OCI-LY7 (cell line): ENCODE measurements around the gene CHCHD6. TPM values are rescaled to one million over a fixed set of nuclear protein-coding genes. Genes with fewer than 3 reads are reported as not detected.

ENCODE experiments used
- BruUV-seq: library from RNA; stranded (reverse); fragments of 400-500 nt; replicated peaks from 2 replicates; lab custom pipeline; 2021; lab: Mats Ljungman, UMichigan
- CTCF ChIA-PET: fragments of 300-600 bp; sonication (Branson Sonifier 250); formaldehyde crosslinking; loops from one replicate; lab custom pipeline; 2022; ENCODE audit warnings: antibody characterized with exemption; ENCODE audit not compliant: unreplicated experiment; lab: Charles Lee
- POLR2A ChIA-PET: fragments of 300-600 bp; sonication (Branson Sonifier 250); formaldehyde crosslinking; loops from one replicate; lab custom pipeline; 2022; ENCODE audit warnings: antibody characterized with exemption; lab: Charles Lee
- DNase-seq: peaks from one replicate; pipeline ENCODE4 v3.0.0-alpha.2; 2015; ENCODE audit warnings: low spot score
- H2AFZ ChIP-seq: fragments of 200-600 bp; sonication (generic), shearing (Covaris generic); 2 replicates; pipeline ENCODE4 v1.6.1; 2014; ENCODE audit warnings: mild to moderate bottlenecking, antibody characterized with exemption, low read length, moderate library complexity
- H3K27ac ChIP-seq: fragments of 200-600 bp; sonication (generic); 2 replicates; pipeline ENCODE4 v1.5.1; 2014; ENCODE audit warnings: mixed run types, low read depth, mild to moderate bottlenecking, moderate library complexity, low read length, inconsistent platforms; ENCODE audit not compliant: poor library complexity, severe bottlenecking
- H3K36me3 ChIP-seq: fragments of 200-600 bp; sonication (generic); 2 replicates; pipeline ENCODE4 v1.6.1; 2014; ENCODE audit warnings: mild to moderate bottlenecking, antibody characterized with exemption, low read length, moderate library complexity, mixed read lengths; ENCODE audit not compliant: insufficient read depth
- H3K4me1 ChIP-seq: fragments of 200-600 bp; sonication (generic); 2 replicates; pipeline ENCODE4 v1.5.1; 2014; ENCODE audit warnings: mild to moderate bottlenecking, low read length; ENCODE audit not compliant: insufficient read depth, poor library complexity, severe bottlenecking
- H3K4me2 ChIP-seq: fragments of 200-600 bp; sonication (generic); 2 replicates; pipeline ENCODE4 v1.6.1; 2014; ENCODE audit warnings: mild to moderate bottlenecking, low read length
- H3K4me3 ChIP-seq: fragments of 200-600 bp; sonication (generic); 2 replicates; pipeline ENCODE4 v1.5.1; 2014; ENCODE audit warnings: mild to moderate bottlenecking, low read depth, low read length; ENCODE audit not compliant: poor library complexity, severe bottlenecking
- H3K79me2 ChIP-seq: fragments of 200-600 bp; sonication (generic); 2 replicates; pipeline ENCODE4 v1.6.1; 2016; ENCODE audit warnings: low read depth, mild to moderate bottlenecking, low read length, moderate library complexity, mixed read lengths; ENCODE audit not compliant: insufficient read depth
- H3K9me2 ChIP-seq: fragments of 200-600 bp; sonication (generic); 2 replicates; pipeline ENCODE4 v1.6.1; 2016; ENCODE audit warnings: mild to moderate bottlenecking, low read length, mixed read lengths; ENCODE audit not compliant: insufficient read depth
- H3K9me3 ChIP-seq: fragments of 200-600 bp; sonication (generic); 2 replicates; pipeline ENCODE4 v1.6.1; 2014; ENCODE audit warnings: mild to moderate bottlenecking, mixed run types, low read length, mixed read lengths
- H4K20me1 ChIP-seq: fragments of 200-600 bp; sonication (generic); 2 replicates; pipeline ENCODE4 v1.6.1; 2014; ENCODE audit warnings: mild to moderate bottlenecking, antibody characterized with exemption, low read length, moderate library complexity, mixed read lengths; ENCODE audit not compliant: insufficient read depth
- CTCF ChIP-seq: fragments of 200-600 bp; sonication (generic); conservative IDR thresholded peaks from 2 replicates; pipeline ENCODE4 v1.5.1; 2014; ENCODE audit warnings: mild to moderate bottlenecking, antibody characterized with exemption, low read length, moderate library complexity, mixed read lengths
- EZH2phosphoT487 ChIP-seq: fragments of 200-600 bp; sonication (generic); IDR thresholded peaks from 2 replicates; pipeline ENCODE4 v1.6.1; 2018; ENCODE audit warnings: low read depth, borderline replicate concordance, mild to moderate bottlenecking, mixed run types, antibody characterized with exemption, low read length, moderate library complexity, mixed read lengths
- intact Hi-C: fragments of 100-400 bp; cut with micrococcal nuclease; formaldehyde crosslinking; loops from one replicate; pipeline ENCODE4 v1.10.0; 2022; ENCODE audit not compliant: unreplicated experiment
- total RNA-seq, 2 experiments: library from RNA; depleted of rRNA in 1 of 2; stranded (reverse); fragments of >200 nt in 1 of 2; shearing (Covaris generic) in 1 of 2; gene quantifications; 2 replicates each; pipeline ENCODE4 v1.2.3, GENCODE V29; 2014 to 2022

CHCHD6 gene
- total RNA-seq, 2 experiments from 2014 or later: 14.7 to 21.2 TPM

- CTCF ChIA-PET: no interaction called here
- no TSS peak for BruUV-seq
- Histone ChIP-seq H3K4me1 (no peaks in the 10 kb centered on the region), H3K27ac (no peak overlapping the region), H2AFZ (no peak overlapping the region), H3K9me2 (no peaks in the 10 kb centered on the region), H3K36me3 (no peaks in the 10 kb centered on the region), H4K20me1 (no peaks in the 10 kb centered on the region), H3K4me2 (no peak overlapping the region), H3K9me3 (no peaks in the 10 kb centered on the region), H3K4me3 (no peak overlapping the region), H3K79me2 (no peaks in the 10 kb centered on the region)
- POLR2A ChIA-PET: no interaction called here
- intact Hi-C loops: no loop called here
- no peak for DNase-seq
- TF ChIP-seq EZH2phosphoT487 (no peak), CTCF (no peak)
Measured at GRCh38 chr3:126935756-126936509, 231.9 kb downstream of the CHCHD6 start.

GRCh38 chr3:126936853-126937425, 232.9 kb downstream of the CHCHD6 start:
- TF ChIP-seq EZH2phosphoT487 (no peak), CTCF (no peak)
- no peaks in the 10 kb centered on the region for H3K79me2 ChIP-seq
- BruUV-seq: no TSS peak
- no peaks in the 10 kb centered on the region for H3K9me2 ChIP-seq
- DNase-seq: no peak
- CTCF ChIA-PET: no interaction called here
- H3K4me3 ChIP-seq: no peak overlapping the region
- H3K36me3 ChIP-seq: no peaks in the 10 kb centered on the region
- H3K4me2 ChIP-seq: no peak overlapping the region
- POLR2A ChIA-PET: no interaction called here
- no peaks in the 10 kb centered on the region for H3K4me1 ChIP-seq
- intact Hi-C loops: no loop called here
- H3K9me3 ChIP-seq: no peaks in the 10 kb centered on the region
- no peaks in the 10 kb centered on the region for H4K20me1 ChIP-seq
- no peak overlapping the region for H3K27ac ChIP-seq
- H2AFZ ChIP-seq: no peak overlapping the region

- Histone ChIP-seq H3K4me1 (no peaks in the 10 kb centered on the region), H3K27ac (no peak overlapping the region), H3K79me2 (no peaks in the 10 kb centered on the region), H3K9me3 (no peaks in the 10 kb centered on the region), H2AFZ (no peak overlapping the region), H3K9me2 (no peaks in the 10 kb centered on the region), H4K20me1 (no peaks in the 10 kb centered on the region), H3K4me3 (no peak overlapping the region), H3K36me3 (no peaks in the 10 kb centered on the region), H3K4me2 (no peak overlapping the region)
- DNase-seq: no peak
- CTCF ChIA-PET: no interaction called here
- no peak for TF ChIP-seq CTCF
- TF ChIP-seq EZH2phosphoT487: no peak
- POLR2A ChIA-PET: no interaction called here
- intact Hi-C loops: no loop called here
- BruUV-seq: no TSS peak
Measured at GRCh38 chr3:126937533-126937932, 233.5 kb downstream of the CHCHD6 start.
